GM12878 (cell line): ENCODE data around the gene GPR107. TPM values are rescaled to one million over a fixed set of nuclear protein-coding genes. Genes with fewer than 3 reads are reported as not detected.

ENCODE experiments used
- ATAC-seq: fragments of 200-7000 bp; cut with Tn5 transposase; 3 replicates; pipeline ENCODE4 v1.9.1; 2020; ENCODE audit warnings: mild to moderate bottlenecking, moderate library complexity
- BruUV-seq: library from RNA; stranded (reverse); fragments of 400-500 nt; replicated peaks from 2 replicates; lab custom pipeline; 2021; lab: Mats Ljungman, UMichigan
- CTCF ChIA-PET: fragments of 300-600 bp; sonication (Branson Sonifier 250); formaldehyde crosslinking; extraction: SDS; loops from one replicate; lab custom pipeline; 2021; ENCODE audit warnings: inconsistent platforms; lab: Yijun Ruan, JAX
- POLR2A ChIA-PET: fragments of 350-600 bp; formaldehyde crosslinking; extraction: SDS; loops from one replicate; lab custom pipeline; 2021; ENCODE audit warnings: inconsistent platforms; lab: Charles Lee
- RAD21 ChIA-PET: fragments of 300-600 bp; sonication (Branson Sonifier 250); formaldehyde crosslinking; loops from one replicate; lab custom pipeline; 2023; ENCODE audit warnings: antibody characterized with exemption; ENCODE audit not compliant: unreplicated experiment; lab: Charles Lee
- SMC1A ChIA-PET: fragments of 300-600 bp; sonication (Branson Sonifier 250); formaldehyde crosslinking; loops from one replicate; lab custom pipeline; 2023; ENCODE audit not compliant: unreplicated experiment, uncharacterized antibody; lab: Charles Lee
- DNase-seq: peaks from one replicate; pipeline ENCODE4 v3.0.0-alpha.2; 2011; ENCODE audit warnings: low read depth, low spot score
- FAIRE-seq: peaks from 3 replicates; lab custom pipeline; 2011; peaks lifted over from hg19 to GRCh38; lab: Jason Lieb, UNC
- H2AFZ ChIP-seq: 2 replicates; pipeline ENCODE4 v1.6.0; 2011; ENCODE audit warnings: low read depth, low read length, control low read depth; ENCODE audit not compliant: control insufficient read depth
- H3K27ac ChIP-seq: 2 replicates; pipeline ENCODE4 v1.5.1; 2011; ENCODE audit warnings: control low read depth; ENCODE audit not compliant: control insufficient read depth, insufficient read depth
- H3K27me3 ChIP-seq, 2 experiments: replicated peaks in 1 of 2; 2 replicates each; pipeline versions ENCODE4 v1.6.0 to v1.6.1; 2011; ENCODE audit warnings: low read length in 1 of 2; ENCODE audit not compliant: control insufficient read depth in 2 of 2, insufficient read depth in 2 of 2
- H3K36me3 ChIP-seq, 2 experiments: 2 replicates each; pipeline ENCODE4 v1.5.1; 2011; ENCODE audit warnings: low read length in 1 of 2; ENCODE audit not compliant: control insufficient read depth in 2 of 2, insufficient read depth in 2 of 2
- H3K4me1 ChIP-seq: 2 replicates; pipeline ENCODE4 v1.6.1; 2011; ENCODE audit warnings: mild to moderate bottlenecking, low read length, moderate library complexity, mixed read lengths; ENCODE audit not compliant: control insufficient read depth, insufficient read depth
- H3K4me2 ChIP-seq: 2 replicates; pipeline ENCODE4 v1.6.0; 2011; ENCODE audit warnings: control low read depth; ENCODE audit not compliant: control insufficient read depth, insufficient read depth
- H3K4me3 ChIP-seq: fragments of 200-600 bp; sonication (generic); 2 replicates; pipeline ENCODE4 v1.5.1; 2016
- H3K79me2 ChIP-seq: 2 replicates; pipeline ENCODE4 v1.6.0; 2011; ENCODE audit warnings: low read length; ENCODE audit not compliant: control insufficient read depth, insufficient read depth
- H3K9ac ChIP-seq: 2 replicates; pipeline ENCODE4 v1.8.0; 2011; ENCODE audit warnings: low read length, control low read depth, mixed read lengths; ENCODE audit not compliant: control insufficient read depth, insufficient read depth
- H3K9me3 ChIP-seq: replicated peaks from 3 replicates; pipeline ENCODE4 v1.5.1; 2011; ENCODE audit warnings: mild to moderate bottlenecking, low read length; ENCODE audit not compliant: control insufficient read depth, insufficient read depth
- H4K20me1 ChIP-seq: 2 replicates; pipeline ENCODE4 v1.6.0; 2011; ENCODE audit not compliant: control insufficient read depth, insufficient read depth
- MTA2 ChIP-seq: fragments of 450-650 bp; IDR thresholded peaks from 2 replicates; pipeline ENCODE4 v1.6.1; 2016; ENCODE audit warnings: low read depth, mild to moderate bottlenecking, moderate library complexity
- PAX5 ChIP-seq: IDR thresholded peaks from 2 replicates; pipeline ENCODE4 v1.6.1; 2011; ENCODE audit warnings: low read depth, low read length, borderline replicate concordance
- WGBS: methylation state at CpG from one replicate; pipeline ENCODE4 v1.1.6; 2016; ENCODE audit warnings: low lambda C conversion rate; ENCODE audit not compliant: insufficient replicate concordance, insufficient coverage; ENCODE audit errors: missing lambda C conversion rate; 5-methylcytosine and 5-hydroxymethylcytosine counted together
- in situ Hi-C: fragments of 300-500 bp; cut with MboI; formaldehyde crosslinking; loops from 9 replicates; pipeline ENCODE4 v1.14.3; 2018; ENCODE audit warnings: mixed read lengths
- intact Hi-C: fragments of 100-400 bp; cut with micrococcal nuclease; formaldehyde crosslinking; loops from one replicate; pipeline ENCODE4 v1.14.2; 2022; ENCODE audit not compliant: unreplicated experiment
- polyA plus RNA-seq, 11 experiments: library from polyadenylated mRNA; depleted of rRNA in 4 of 11; unstranded in 6 of 11; stranded (reverse) in 5 of 11; fragments of >200 nt; fragmentation: Nextera tagmentation in 4 of 11; fragmentation: Illumina TruSeq in 1 of 11; extraction: Ambion mirVana in 4 of 11; extraction: Trizol in 1 of 11; gene quantifications; 1 replicate in 1 of 11; 2 replicates in 10 of 11; pipeline versions ENCODE4 v1.2.1 to v1.2.3, GENCODE V29; 2011 to 2016; ENCODE audit warnings: inconsistent platforms in 2 of 11, missing spikeins in 2 of 11, low read depth in 1 of 11
- total RNA-seq, 4 experiments: library from RNA; depleted of rRNA in 3 of 4; stranded (reverse); fragments of >200 nt in 3 of 4; fragmentation: Illumina TruSeq in 1 of 4; extraction: Trizol in 1 of 4; gene quantifications; 2 replicates each; pipeline versions ENCODE4 v1.2.1 to v1.2.3, GENCODE V29; 2013 to 2021
- TF ChIP-seq, protein P1 (sequence below), 3 experiments: IDR thresholded peaks in 2 of 3; conservative IDR thresholded peaks in 1 of 3; 2 replicates each; pipeline ENCODE4 v1.5.1; 2011; ENCODE audit warnings: low read depth in 3 of 3, low read length in 3 of 3, mild to moderate bottlenecking in 3 of 3, control low read depth in 2 of 3, moderate library complexity in 2 of 3, inconsistent platforms in 1 of 3, mixed read lengths in 1 of 3; ENCODE audit not compliant: control insufficient read depth in 2 of 3, insufficient read depth in 1 of 3; ENCODE audit errors: extremely low read depth in 1 of 3
- TF ChIP-seq, protein P2 (sequence below): fragments of 450-650 bp; IDR thresholded peaks from 2 replicates; pipeline ENCODE4 v1.6.1; 2016; ENCODE audit warnings: mild to moderate bottlenecking

The GPR107 gene
- total and polyA plus RNA-seq, 10 of the 15 experiments (the other 5 are each of a cell fraction or from before 2014, with no cell fraction given) = 2.7 to 21.4 (median 10.6) TPM

DNA sequence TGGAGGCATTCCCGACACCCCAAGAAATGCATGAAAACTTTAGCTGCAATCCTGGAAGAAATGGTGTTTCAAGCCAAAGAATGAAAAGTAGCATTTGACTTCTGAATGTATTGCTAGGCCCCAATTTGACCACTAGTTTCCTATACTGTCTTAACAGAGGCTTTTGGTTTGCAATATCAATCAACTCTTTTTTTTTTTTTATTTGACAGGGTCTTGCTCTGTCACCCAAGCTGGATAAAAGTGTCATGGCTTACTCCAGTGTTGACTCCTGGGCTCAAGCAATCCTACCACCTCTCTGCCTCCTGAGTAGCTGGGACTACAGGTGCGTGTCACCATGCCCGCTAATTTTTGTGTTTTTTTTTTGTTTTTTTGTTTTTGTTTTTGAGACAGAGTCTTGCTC lies 3.2 kb upstream of the GPR107 start:
- Histone ChIP-seq H4K20me1 (no peaks in the 10 kb centered on the region), H3K79me2 (peaks cover 57% of the 10 kb centered on the region), H3K27ac (no peak overlapping the region), H3K4me3 (no peak overlapping the region), H3K4me1 (peaks cover 15% of the 10 kb centered on the region), H3K4me2 (no peak overlapping the region), H3K27me3 (no peaks in the 10 kb centered on the region), H3K9me3 (no peaks in the 10 kb centered on the region), H2AFZ (no peak overlapping the region), H3K9ac (no peak overlapping the region), H3K36me3 (no peaks in the 10 kb centered on the region)
- in situ Hi-C loops = no loop called here
- ChIA-PET POLR2A (interaction anchor here (1.2 to 1.6 kb wide), 2 partner anchors 9 to 11 kb away, joined by 4 to 7 read pairs; no protein-coding TSS in a partner anchor), CTCF (interaction anchor here (0.7 kb wide), 1 partner anchor 57 kb away, joined by 3 read pairs; no protein-coding TSS in a partner anchor), SMC1A (interaction anchor here (1.0 kb wide), 1 partner anchor 14 kb away, joined by 4 read pairs; no protein-coding TSS in a partner anchor), RAD21 (interaction anchor here (0.6 to 1.4 kb wide), 3 partner anchors 37 to 57 kb away, joined by 3 to 4 read pairs (median 3); no protein-coding TSS in a partner anchor)
- 100% methylated on average over 3 of the region's 3 CpGs for WGBS
- intact Hi-C loops = no loop called here
- no peak for TF ChIP-seq PAX5
- TF ChIP-seq MTA2 = no peak
- TF ChIP-seq, protein P1, sequence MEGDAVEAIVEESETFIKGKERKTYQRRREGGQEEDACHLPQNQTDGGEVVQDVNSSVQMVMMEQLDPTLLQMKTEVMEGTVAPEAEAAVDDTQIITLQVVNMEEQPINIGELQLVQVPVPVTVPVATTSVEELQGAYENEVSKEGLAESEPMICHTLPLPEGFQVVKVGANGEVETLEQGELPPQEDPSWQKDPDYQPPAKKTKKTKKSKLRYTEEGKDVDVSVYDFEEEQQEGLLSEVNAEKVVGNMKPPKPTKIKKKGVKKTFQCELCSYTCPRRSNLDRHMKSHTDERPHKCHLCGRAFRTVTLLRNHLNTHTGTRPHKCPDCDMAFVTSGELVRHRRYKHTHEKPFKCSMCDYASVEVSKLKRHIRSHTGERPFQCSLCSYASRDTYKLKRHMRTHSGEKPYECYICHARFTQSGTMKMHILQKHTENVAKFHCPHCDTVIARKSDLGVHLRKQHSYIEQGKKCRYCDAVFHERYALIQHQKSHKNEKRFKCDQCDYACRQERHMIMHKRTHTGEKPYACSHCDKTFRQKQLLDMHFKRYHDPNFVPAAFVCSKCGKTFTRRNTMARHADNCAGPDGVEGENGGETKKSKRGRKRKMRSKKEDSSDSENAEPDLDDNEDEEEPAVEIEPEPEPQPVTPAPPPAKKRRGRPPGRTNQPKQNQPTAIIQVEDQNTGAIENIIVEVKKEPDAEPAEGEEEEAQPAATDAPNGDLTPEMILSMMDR (IDR thresholded peaks at IDR 0.05 in 2 of 3, conservative IDR thresholded peaks at IDR 0.05 in 1 of 3; ENCODE audit: control insufficient read depth in 2 of 3, extremely low read depth in 1 of 3, insufficient read depth in 1 of 3, low read depth in 3 of 3, low read length in 3 of 3) = peak in 1 of 3 experiments; percentile 7; a peak in 1 of 6 replicates
- TF ChIP-seq, protein P2, sequence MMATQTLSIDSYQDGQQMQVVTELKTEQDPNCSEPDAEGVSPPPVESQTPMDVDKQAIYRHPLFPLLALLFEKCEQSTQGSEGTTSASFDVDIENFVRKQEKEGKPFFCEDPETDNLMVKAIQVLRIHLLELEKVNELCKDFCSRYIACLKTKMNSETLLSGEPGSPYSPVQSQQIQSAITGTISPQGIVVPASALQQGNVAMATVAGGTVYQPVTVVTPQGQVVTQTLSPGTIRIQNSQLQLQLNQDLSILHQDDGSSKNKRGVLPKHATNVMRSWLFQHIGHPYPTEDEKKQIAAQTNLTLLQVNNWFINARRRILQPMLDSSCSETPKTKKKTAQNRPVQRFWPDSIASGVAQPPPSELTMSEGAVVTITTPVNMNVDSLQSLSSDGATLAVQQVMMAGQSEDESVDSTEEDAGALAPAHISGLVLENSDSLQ = peak; percentile 71
- FAIRE-seq = no peak
- ATAC-seq = peak; percentile 12; the same call in 2 of the 3 replicates
- no peak for DNase-seq
- BruUV-seq = no TSS peak
